Smooth muscle cell (in vitro differentiated cells): Measurements from ENCODE around the gene F13A1. TPM values are rescaled to one million over a fixed set of nuclear protein-coding genes. Genes with fewer than 3 reads are reported as not detected.

ENCODE experiments used
- DNase-seq: peaks from one replicate; lab custom pipeline; 2025; ENCODE audit not compliant: unreplicated experiment; lab: John Stamatoyannopoulos, UW
- H2AFZ ChIP-seq: fragments of 200-600 bp; sonication (generic); 2 replicates; pipeline ENCODE4 v1.6.0; 2016; ENCODE audit warnings: antibody characterized with exemption, low read depth, mild to moderate bottlenecking
- H3F3A ChIP-seq: fragments of 200-600 bp; sonication (generic); 2 replicates; pipeline ENCODE4 v1.6.0; 2017; ENCODE audit warnings: antibody characterized with exemption, low read depth
- H3K27ac ChIP-seq: fragments of 200-600 bp; sonication (generic); 2 replicates; pipeline ENCODE4 v1.5.1; 2016; ENCODE audit warnings: low read depth, mild to moderate bottlenecking
- H3K27me3 ChIP-seq: fragments of 200-600 bp; sonication (generic); 2 replicates; pipeline ENCODE4 v1.6.1; 2016; ENCODE audit warnings: low read depth, mild to moderate bottlenecking
- H3K36me3 ChIP-seq: fragments of 200-600 bp; sonication (generic); 2 replicates; pipeline ENCODE4 v1.5.1; 2016; ENCODE audit warnings: low read depth
- H3K4me1 ChIP-seq: fragments of 200-600 bp; sonication (generic); 2 replicates; pipeline ENCODE4 v1.5.1; 2016; ENCODE audit warnings: low read depth
- H3K4me2 ChIP-seq: fragments of 200-600 bp; sonication (generic); 2 replicates; pipeline ENCODE4 v1.6.0; 2016; ENCODE audit warnings: mild to moderate bottlenecking
- H3K4me3 ChIP-seq: fragments of 200-600 bp; sonication (generic); 2 replicates; pipeline ENCODE4 v1.5.1; 2016; ENCODE audit warnings: mild to moderate bottlenecking
- H3K79me2 ChIP-seq: fragments of 200-600 bp; sonication (generic); 2 replicates; pipeline ENCODE4 v1.6.0; 2016; ENCODE audit warnings: low read depth, mild to moderate bottlenecking
- H3K9ac ChIP-seq: fragments of 200-600 bp; sonication (generic); 2 replicates; pipeline ENCODE4 v1.6.0; 2016; ENCODE audit warnings: low read depth
- H3K9me3 ChIP-seq: fragments of 200-600 bp; sonication (generic); replicated peaks from 2 replicates; pipeline ENCODE4 v1.5.1; 2016; ENCODE audit warnings: low read depth
- H4K20me1 ChIP-seq: fragments of 200-600 bp; sonication (generic); 2 replicates; pipeline ENCODE4 v1.6.0; 2016; ENCODE audit warnings: low read depth
- WGBS: methylation state at CpG from one replicate; pipeline ENCODE4 v1.1.7; 2016; ENCODE audit warnings: low lambda C conversion rate; 5-methylcytosine and 5-hydroxymethylcytosine counted together
- polyA plus RNA-seq: library from polyadenylated mRNA; unstranded; fragments of >200 nt; fragmentation: Nextera tagmentation; extraction: Ambion mirVana; gene quantifications from 2 replicates; pipeline ENCODE4 v1.2.1, GENCODE V29; 2016
- total RNA-seq: library from RNA; depleted of rRNA; stranded (reverse); fragments of >200 nt; gene quantifications from 2 replicates; pipeline ENCODE4 v1.2.3, GENCODE V29; 2014
- TF ChIP-seq, protein P1 (sequence below): fragments of 200-600 bp; sonication (generic); IDR thresholded peaks from 2 replicates; pipeline ENCODE4 v1.5.1; 2017; ENCODE audit warnings: borderline replicate concordance, mild to moderate bottlenecking, antibody characterized with exemption; ENCODE audit not compliant: insufficient read depth, poor library complexity, severe bottlenecking

F13A1 gene
- total and polyA plus RNA-seq, 2 experiments from 2014 or later = 0.22 TPM; not detected in 1

- H3K4me3 ChIP-seq = no peak overlapping the region
- H3K27ac ChIP-seq = no peak overlapping the region
- peaks cover 8% of the 10 kb centered on the region for H3K4me1 ChIP-seq
- no peaks in the 10 kb centered on the region for H3K36me3 ChIP-seq
- no peak for DNase-seq
- H3K27me3 ChIP-seq = no peaks in the 10 kb centered on the region
- TF ChIP-seq, protein P1, sequence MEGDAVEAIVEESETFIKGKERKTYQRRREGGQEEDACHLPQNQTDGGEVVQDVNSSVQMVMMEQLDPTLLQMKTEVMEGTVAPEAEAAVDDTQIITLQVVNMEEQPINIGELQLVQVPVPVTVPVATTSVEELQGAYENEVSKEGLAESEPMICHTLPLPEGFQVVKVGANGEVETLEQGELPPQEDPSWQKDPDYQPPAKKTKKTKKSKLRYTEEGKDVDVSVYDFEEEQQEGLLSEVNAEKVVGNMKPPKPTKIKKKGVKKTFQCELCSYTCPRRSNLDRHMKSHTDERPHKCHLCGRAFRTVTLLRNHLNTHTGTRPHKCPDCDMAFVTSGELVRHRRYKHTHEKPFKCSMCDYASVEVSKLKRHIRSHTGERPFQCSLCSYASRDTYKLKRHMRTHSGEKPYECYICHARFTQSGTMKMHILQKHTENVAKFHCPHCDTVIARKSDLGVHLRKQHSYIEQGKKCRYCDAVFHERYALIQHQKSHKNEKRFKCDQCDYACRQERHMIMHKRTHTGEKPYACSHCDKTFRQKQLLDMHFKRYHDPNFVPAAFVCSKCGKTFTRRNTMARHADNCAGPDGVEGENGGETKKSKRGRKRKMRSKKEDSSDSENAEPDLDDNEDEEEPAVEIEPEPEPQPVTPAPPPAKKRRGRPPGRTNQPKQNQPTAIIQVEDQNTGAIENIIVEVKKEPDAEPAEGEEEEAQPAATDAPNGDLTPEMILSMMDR = no peak
- no peak overlapping the region for H3K4me2 ChIP-seq
- no peak overlapping the region for H3K9ac ChIP-seq
- H3K9me3 ChIP-seq = no peaks in the 10 kb centered on the region
- H4K20me1 ChIP-seq = no peaks in the 10 kb centered on the region
- no peaks in the 10 kb centered on the region for H3F3A ChIP-seq
- 88% methylated on average over 6 of the region's 6 CpGs for WGBS
- H3K79me2 ChIP-seq = no peaks in the 10 kb centered on the region
- H2AFZ ChIP-seq = no peak overlapping the region
These were observed 60.2 kb downstream of the F13A1 start for GRCh38 chr6:6260196-6260722.

- Histone ChIP-seq H3K27me3 (no peaks in the 10 kb centered on the region), H3K4me3 (no peak overlapping the region), H3K9me3 (no peaks in the 10 kb centered on the region), H3K4me1 (peaks cover 8% of the 10 kb centered on the region), H3K9ac (no peak overlapping the region), H3F3A (no peaks in the 10 kb centered on the region), H3K36me3 (no peaks in the 10 kb centered on the region), H2AFZ (no peak overlapping the region), H3K79me2 (no peaks in the 10 kb centered on the region), H3K4me2 (no peak overlapping the region), H3K27ac (no peak overlapping the region), H4K20me1 (no peaks in the 10 kb centered on the region)
- DNase-seq = no peak
- WGBS = 55% methylated on average over 2 of the region's 2 CpGs
- TF ChIP-seq, protein P1 = no peak
These were observed 63.6 kb downstream of the F13A1 start for GRCh38 chr6:6256886-6257285.

- WGBS = 41% methylated on average over 4 of the region's 4 CpGs
- H3K27me3 ChIP-seq = no peaks in the 10 kb centered on the region
- H3K4me3 ChIP-seq = no peak overlapping the region
- no peaks in the 10 kb centered on the region for H3F3A ChIP-seq
- no peak for DNase-seq
- H3K4me1 ChIP-seq = peaks cover 8% of the 10 kb centered on the region
- H2AFZ ChIP-seq = no peak overlapping the region
- no peak overlapping the region for H3K4me2 ChIP-seq
- H3K27ac ChIP-seq = no peak overlapping the region
- no peaks in the 10 kb centered on the region for H4K20me1 ChIP-seq
- H3K9me3 ChIP-seq = no peaks in the 10 kb centered on the region
- no peaks in the 10 kb centered on the region for H3K79me2 ChIP-seq
- no peak overlapping the region for H3K9ac ChIP-seq
- no peaks in the 10 kb centered on the region for H3K36me3 ChIP-seq
- TF ChIP-seq, protein P1 = no peak
These were observed 64.2 kb downstream of the F13A1 start for GRCh38 chr6:6256259-6256658.

- TF ChIP-seq, protein P1 = no peak
- Histone ChIP-seq H3K27me3 (peaks cover 7% of the 10 kb centered on the region), H3K4me1 (peaks cover 7% of the 10 kb centered on the region), H3K79me2 (no peaks in the 10 kb centered on the region), H3K27ac (no peak overlapping the region), H3K4me3 (no peak overlapping the region), H3K9ac (no peak overlapping the region), H3K9me3 (no peaks in the 10 kb centered on the region), H3K4me2 (no peak overlapping the region), H3K36me3 (no peaks in the 10 kb centered on the region), H2AFZ (no peak overlapping the region), H4K20me1 (no peaks in the 10 kb centered on the region), H3F3A (no peaks in the 10 kb centered on the region)
- DNase-seq = no peak
- WGBS = 84% methylated on average over 13 of the region's 13 CpGs
These were observed 68.7 kb downstream of the F13A1 start for GRCh38 chr6:6251555-6252280.
